Neural progenitor cell (in vitro differentiated cells): ENCODE results near the gene ZNF469.

Experiments used
- EZH2 ChIP-seq: fragments of 200-600 bp; sonication (generic); IDR thresholded peaks from 2 replicates; pipeline ENCODE4 v1.6.1; 2017; ENCODE audit warnings: antibody characterized with exemption, mild to moderate bottlenecking, moderate library complexity
- EZH2phosphoT487 ChIP-seq: fragments of 200-600 bp; sonication (generic); IDR thresholded peaks from 2 replicates; pipeline ENCODE4 v1.6.1; 2017; ENCODE audit warnings: antibody characterized with exemption
- TF ChIP-seq, protein P1 (sequence below): fragments of 200-600 bp; sonication (generic); IDR thresholded peaks from 2 replicates; pipeline ENCODE4 v1.5.1; 2017; ENCODE audit warnings: antibody characterized with exemption, mild to moderate bottlenecking

DNA sequence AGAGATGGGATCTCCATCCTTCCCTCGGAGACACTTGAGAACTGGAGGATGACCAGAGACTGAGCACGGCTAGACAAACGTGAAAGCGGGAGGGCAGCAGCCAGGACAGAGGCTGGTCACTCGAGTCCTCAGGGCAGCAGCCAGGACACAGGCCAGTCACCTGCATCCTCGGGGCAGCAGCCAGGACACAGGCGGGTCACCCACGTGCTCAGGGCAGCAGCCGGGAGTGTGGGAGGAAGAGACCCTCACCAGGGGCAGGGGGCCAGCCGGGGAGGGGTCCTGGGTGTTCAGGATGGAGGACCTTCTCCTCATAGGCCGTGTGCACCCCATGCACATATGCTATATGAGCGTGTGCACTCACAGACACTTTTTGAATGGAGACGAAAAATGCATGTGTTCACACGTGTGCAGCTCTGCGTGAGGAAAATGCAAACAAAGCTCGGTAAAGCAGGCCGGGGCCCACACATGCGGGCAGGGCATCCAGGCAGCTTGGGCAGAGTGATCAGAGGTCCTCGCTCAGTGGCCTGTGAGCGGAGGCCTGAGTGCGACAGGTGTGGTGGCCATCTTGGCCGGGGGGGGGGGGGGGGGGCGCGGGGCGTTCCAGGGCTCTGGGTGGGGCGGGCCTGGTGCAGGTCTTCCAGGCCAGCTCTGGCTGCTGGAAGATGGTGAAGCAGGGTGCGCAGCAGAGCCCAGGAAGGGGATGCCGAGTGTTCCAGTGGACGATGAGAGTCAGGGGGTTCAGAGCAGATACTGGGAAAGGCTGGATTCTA, 26.7 kb downstream of the ZNF469 start:
- TF ChIP-seq EZH2 (no peak), EZH2phosphoT487 (no peak)
- TF ChIP-seq, protein P1, sequence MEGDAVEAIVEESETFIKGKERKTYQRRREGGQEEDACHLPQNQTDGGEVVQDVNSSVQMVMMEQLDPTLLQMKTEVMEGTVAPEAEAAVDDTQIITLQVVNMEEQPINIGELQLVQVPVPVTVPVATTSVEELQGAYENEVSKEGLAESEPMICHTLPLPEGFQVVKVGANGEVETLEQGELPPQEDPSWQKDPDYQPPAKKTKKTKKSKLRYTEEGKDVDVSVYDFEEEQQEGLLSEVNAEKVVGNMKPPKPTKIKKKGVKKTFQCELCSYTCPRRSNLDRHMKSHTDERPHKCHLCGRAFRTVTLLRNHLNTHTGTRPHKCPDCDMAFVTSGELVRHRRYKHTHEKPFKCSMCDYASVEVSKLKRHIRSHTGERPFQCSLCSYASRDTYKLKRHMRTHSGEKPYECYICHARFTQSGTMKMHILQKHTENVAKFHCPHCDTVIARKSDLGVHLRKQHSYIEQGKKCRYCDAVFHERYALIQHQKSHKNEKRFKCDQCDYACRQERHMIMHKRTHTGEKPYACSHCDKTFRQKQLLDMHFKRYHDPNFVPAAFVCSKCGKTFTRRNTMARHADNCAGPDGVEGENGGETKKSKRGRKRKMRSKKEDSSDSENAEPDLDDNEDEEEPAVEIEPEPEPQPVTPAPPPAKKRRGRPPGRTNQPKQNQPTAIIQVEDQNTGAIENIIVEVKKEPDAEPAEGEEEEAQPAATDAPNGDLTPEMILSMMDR = no peak
